Breast epithelium (tissue), 4 donors: ENCODE results near the gene DDRGK1. TPM values are rescaled to one million over a fixed set of nuclear protein-coding genes. Genes with fewer than 3 reads are reported as not detected.
"Not testable (repeated sequence)": the region's sequence is repeated elsewhere in the genome, so short reads cannot be mapped to it uniquely, and the experiment has no call there.

Experiments
- DNase-seq, 2 donors: peaks; one replicate each; pipeline ENCODE4 v3.0.0-alpha.2; 2019; ENCODE audit warnings: low spot score in 2 of 2
- H3K27ac ChIP-seq, 2 donors: fragments of 200-600 bp; sonication (generic) in 1 of 2; one replicate each; pipeline ENCODE4 v1.5.1; 2016 to 2019; ENCODE audit warnings: mild to moderate bottlenecking in 1 of 2
- H3K27me3 ChIP-seq, 2 donors: fragments of 200-600 bp; sonication (generic) in 1 of 2; one replicate each; pipeline versions ENCODE4 v1.5.1 to v1.6.0; 2017 to 2019; ENCODE audit warnings: control low read depth in 1 of 2, mild to moderate bottlenecking in 1 of 2
- H3K36me3 ChIP-seq: fragments of 200-600 bp; one replicate; pipeline ENCODE4 v1.5.1; 2019
- H3K4me1 ChIP-seq, 2 donors: fragments of 200-600 bp; sonication (generic); one replicate each; pipeline ENCODE4 v1.5.1; 2016 to 2019; ENCODE audit warnings: control low read depth in 1 of 2
- H3K4me3 ChIP-seq, 3 donors: fragments of 200-600 bp; sonication (generic); 1 replicate in 2 of 3; 2 replicates in 1 of 3; pipeline ENCODE4 v1.5.1; 2016 to 2019; ENCODE audit warnings: mild to moderate bottlenecking in 3 of 3, moderate library complexity in 2 of 3
- H3K9me3 ChIP-seq, 2 donors: fragments of 200-600 bp; sonication (generic) in 1 of 2; one replicate each; pipeline ENCODE4 v1.5.1; 2016 to 2019; ENCODE audit warnings: control low read depth in 1 of 2
- POLR2A ChIP-seq: fragments of 450-650 bp; IDR thresholded peaks from one replicate; pipeline ENCODE4 v1.6.1; 2016; ENCODE audit warnings: antibody characterized with exemption, mild to moderate bottlenecking, moderate library complexity
- POLR2AphosphoS5 ChIP-seq, 3 donors: sonication (generic); formaldehyde crosslinking; IDR thresholded peaks; one replicate each; pipeline ENCODE4 v1.6.1; 2017; ENCODE audit warnings: antibody characterized with exemption in 3 of 3
- intact Hi-C: fragments of 100-400 bp; cut with DNase I; formaldehyde crosslinking; loops from one replicate; pipeline ENCODE4 v1.15.1; 2023; ENCODE audit warnings: low total_unique reads
- total RNA-seq, 3 donors: library from RNA; depleted of rRNA; stranded (reverse); fragments of >200 nt; gene quantifications; one replicate each; pipeline ENCODE4 v1.1.0, GENCODE V29; 2016
- TF ChIP-seq, protein P1 (sequence below), 3 donors: fragments of 450-650 bp; IDR thresholded peaks; one replicate each; pipeline ENCODE4 v1.5.1; 2016 to 2017; ENCODE audit warnings: antibody characterized with exemption in 3 of 3, mild to moderate bottlenecking in 3 of 3, moderate library complexity in 3 of 3

The DDRGK1 gene
- total RNA-seq, 3 donors from 2014 or later = 87.1 to 91.8 (median 89.8) TPM

DNA sequence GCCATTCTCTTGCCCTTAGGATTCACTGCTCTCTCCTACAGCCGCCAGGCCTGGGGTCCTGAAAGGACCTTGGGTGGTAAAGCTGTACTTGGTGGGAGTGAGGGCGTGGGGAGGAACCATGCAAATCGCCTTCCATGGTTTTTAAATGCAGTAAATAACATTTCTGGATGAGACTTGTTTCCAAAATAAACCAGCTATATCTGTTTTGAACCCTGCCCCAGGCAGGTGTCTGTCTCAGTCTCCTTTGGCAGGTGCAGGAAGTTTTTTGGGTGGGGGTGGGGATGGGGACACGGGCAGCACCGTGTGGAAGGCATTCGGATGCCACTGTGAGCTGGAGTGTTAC, 19.1 kb upstream of the DDRGK1 start:
- Histone ChIP-seq H3K27ac (no peak overlapping the region), H3K4me1 (no peaks in the 10 kb centered on the region), H3K4me3 (no peak overlapping the region), H3K27me3 (no peaks in the 10 kb centered on the region), H3K9me3 (no peaks in the 10 kb centered on the region), H3K36me3 (no peaks in the 10 kb centered on the region)
- TF ChIP-seq, protein P1, sequence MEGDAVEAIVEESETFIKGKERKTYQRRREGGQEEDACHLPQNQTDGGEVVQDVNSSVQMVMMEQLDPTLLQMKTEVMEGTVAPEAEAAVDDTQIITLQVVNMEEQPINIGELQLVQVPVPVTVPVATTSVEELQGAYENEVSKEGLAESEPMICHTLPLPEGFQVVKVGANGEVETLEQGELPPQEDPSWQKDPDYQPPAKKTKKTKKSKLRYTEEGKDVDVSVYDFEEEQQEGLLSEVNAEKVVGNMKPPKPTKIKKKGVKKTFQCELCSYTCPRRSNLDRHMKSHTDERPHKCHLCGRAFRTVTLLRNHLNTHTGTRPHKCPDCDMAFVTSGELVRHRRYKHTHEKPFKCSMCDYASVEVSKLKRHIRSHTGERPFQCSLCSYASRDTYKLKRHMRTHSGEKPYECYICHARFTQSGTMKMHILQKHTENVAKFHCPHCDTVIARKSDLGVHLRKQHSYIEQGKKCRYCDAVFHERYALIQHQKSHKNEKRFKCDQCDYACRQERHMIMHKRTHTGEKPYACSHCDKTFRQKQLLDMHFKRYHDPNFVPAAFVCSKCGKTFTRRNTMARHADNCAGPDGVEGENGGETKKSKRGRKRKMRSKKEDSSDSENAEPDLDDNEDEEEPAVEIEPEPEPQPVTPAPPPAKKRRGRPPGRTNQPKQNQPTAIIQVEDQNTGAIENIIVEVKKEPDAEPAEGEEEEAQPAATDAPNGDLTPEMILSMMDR (IDR thresholded peaks at IDR 0.05) = no peak
- TF ChIP-seq POLR2AphosphoS5 (IDR thresholded peaks at IDR 0.05) (no peak), POLR2A (no peak)
- DNase-seq = no peak
- intact Hi-C loops = no loop called here

DNA sequence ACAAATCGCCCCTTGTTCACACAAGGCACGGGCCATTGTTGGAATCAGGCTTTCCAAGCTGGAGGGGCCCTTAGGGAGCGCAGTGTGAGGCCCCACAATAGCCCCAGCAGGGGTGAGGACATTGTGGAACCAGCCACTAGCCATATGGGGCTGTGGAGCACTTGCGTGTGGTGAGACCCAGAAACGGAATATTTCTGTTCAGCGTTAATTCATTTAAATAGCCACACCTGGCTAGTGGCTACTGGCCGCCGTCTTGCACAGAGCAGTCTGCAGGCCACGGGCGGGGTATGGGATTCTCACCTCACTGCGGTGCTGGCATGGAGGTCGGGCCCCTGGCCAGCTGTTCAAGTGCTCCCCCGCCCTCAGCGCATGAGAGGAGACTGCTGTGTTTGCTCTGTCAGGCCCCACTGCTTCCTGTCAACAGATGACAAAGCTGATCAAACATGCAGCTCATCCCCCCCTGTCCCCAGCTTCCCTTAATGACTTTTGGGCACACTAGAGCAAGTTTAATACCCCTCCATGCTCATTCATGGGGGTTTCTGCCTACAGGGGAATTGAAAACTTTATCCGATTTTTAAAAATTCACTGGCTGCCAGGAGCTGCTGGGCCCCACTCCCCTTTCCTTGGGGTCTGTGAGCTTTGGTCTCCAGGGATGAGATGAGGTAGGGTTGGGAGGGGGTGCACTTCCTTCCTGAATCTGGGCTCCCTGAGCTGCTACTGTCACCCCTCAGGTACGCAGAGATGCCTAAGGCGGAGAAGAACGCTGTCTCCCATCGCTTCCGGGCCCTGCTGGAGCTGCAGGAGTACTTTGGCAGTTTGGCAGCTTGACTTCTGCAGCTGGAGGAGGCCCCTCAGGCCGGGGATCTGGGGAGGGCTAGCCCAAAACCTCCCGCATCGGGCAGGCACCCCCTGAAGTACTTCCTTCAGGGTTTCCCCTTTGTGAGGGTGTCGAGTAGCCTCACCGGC, 18.4 kb upstream of the DDRGK1 start:
- H3K36me3 ChIP-seq = no peaks in the 10 kb centered on the region
- intact Hi-C loops = no loop called here
- H3K27me3 ChIP-seq = no peaks in the 10 kb centered on the region
- H3K9me3 ChIP-seq = no peaks in the 10 kb centered on the region
- peak; percentile 39 to 81 for DNase-seq
- no peak for TF ChIP-seq POLR2AphosphoS5 (IDR thresholded peaks at IDR 0.05)
- peaks cover 0 to 4% of the 10 kb centered on the region in 2 donors for H3K4me1 ChIP-seq
- peak overlapping the region in 1 of 2 donors; percentile 45 for H3K27ac ChIP-seq
- H3K4me3 ChIP-seq = no peak overlapping the region

DNA sequence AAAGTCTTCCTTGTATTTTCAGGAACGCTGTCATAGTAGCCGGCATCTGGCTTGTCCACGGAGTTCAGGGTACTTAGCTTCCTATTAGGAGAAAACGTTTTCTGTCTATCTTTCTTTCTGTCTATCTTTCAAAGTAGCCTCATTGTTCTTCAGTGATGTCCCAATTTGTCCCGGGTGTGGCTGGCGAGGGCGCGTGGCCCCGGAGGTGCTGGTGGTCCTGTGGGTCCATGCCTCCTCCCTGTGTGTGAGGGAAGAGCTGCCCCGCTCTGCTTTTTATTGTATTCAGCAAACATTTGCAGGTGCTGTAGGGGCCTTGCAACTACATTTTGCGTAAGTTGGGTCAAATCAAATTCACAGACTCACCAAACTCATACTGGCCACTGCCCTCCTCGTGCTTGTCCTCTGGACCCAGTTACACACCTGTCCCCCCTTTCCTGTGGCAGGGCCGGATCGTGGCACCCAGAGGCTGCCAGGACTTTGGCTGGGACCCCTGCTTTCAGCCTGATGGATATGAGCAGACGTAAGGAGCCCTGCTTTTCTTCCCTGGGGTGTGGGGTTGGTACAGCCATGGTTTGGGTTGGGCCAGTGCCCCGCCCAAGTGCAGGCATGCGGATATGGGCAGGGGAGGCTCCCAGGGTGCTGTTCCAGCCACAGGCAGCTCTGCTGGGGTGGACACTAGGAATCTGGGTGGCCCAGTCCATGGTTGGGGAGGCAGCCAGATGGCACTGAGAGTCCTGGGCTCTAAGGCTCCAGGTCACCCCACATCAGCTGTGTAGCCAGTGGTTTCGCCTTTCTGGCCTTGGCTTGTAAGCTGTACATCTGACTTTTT, 17.1 kb upstream of the DDRGK1 start:
- DNase-seq = no peak
- Histone ChIP-seq H3K36me3 (no peaks in the 10 kb centered on the region), H3K4me3 (no peak overlapping the region), H3K27ac (peak overlapping the region in 1 of 2 donors; percentile 31), H3K4me1 (peaks cover 0 to 4% of the 10 kb centered on the region in 2 donors), H3K27me3 (no peaks in the 10 kb centered on the region), H3K9me3 (no peaks in the 10 kb centered on the region)
- intact Hi-C loops = no loop called here
- TF ChIP-seq POLR2A (no peak), POLR2AphosphoS5 (IDR thresholded peaks at IDR 0.05) (no peak)
- TF ChIP-seq, protein P1 (IDR thresholded peaks at IDR 0.05) = no peak

DNA sequence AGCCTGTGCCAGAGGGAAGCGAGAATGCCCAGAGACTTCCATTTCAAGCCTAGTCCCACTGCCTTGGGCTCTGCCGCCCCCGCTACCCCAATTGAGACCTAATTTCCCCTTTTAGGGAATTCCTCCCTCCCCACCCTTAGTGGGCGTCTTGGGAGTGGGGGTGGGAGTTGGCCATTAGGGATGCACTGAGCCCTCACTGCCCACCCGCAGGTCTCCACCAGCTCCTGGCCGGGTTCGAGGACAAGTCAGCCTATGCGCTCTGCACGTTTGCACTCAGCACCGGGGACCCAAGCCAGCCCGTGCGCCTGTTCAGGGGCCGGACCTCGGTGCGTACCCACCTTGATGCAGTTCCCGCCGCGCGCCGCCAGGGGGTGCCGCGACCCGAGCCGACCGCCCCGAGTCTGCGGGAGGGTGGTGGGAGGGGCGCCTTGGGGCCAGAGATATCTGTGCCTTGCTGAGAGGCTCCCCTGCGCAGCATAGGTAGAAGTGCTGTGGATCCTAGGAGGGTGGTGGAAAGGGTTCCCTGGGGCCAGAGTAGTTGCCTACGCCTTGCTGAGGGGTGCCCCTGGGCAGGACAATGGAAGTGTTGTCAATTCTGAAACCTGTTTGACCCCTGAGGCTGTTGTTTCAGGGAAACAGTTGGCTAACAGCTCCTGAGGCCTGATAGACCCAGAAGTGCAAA, 14.0 kb upstream of the DDRGK1 start:
- H3K36me3 ChIP-seq = no peaks in the 10 kb centered on the region
- intact Hi-C loops = no loop called here
- H3K27ac ChIP-seq = peak overlapping the region; percentile 12 to 62
- H3K4me1 ChIP-seq = peaks cover 0 to 4% of the 10 kb centered on the region in 2 donors
- TF ChIP-seq POLR2AphosphoS5 (IDR thresholded peaks at IDR 0.05) = no peak
- no peak for TF ChIP-seq POLR2A
- TF ChIP-seq, protein P1 (IDR thresholded peaks at IDR 0.05) = peak; percentile 86 to 90 (median 87)
- no peaks in the 10 kb centered on the region for H3K27me3 ChIP-seq
- peak overlapping the region in 1 of 3 donors; percentile 45 for H3K4me3 ChIP-seq
- peak; percentile 35 to 66 for DNase-seq
- H3K9me3 ChIP-seq = no peaks in the 10 kb centered on the region

DNA sequence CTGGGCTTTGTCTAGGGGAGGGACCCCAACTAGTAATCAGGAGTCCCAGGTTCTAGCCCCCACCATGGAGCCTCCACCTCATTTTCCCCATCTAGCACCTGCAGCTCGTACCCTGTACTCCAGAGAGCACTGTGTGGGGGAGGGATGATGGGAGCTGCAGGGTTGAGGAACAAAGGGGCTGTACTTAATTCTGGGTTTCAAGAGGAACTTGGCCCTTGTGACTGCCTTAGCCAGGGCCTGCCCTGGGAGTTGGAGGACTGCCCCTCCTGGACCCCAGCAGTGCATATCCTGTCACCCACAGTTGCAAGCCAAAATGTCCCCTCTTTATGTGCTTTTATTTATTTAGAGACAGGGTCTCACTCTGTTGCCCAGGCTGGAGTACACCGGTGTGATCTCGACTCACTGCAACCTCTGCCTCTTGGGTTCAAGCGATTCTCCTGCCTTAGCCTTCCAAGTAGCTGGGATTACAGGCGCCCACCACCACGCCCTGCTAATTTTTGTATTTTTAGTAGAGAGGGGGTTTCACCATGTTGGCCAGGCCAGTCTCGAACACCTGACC, 11.0 kb upstream of the DDRGK1 start:
- H3K36me3 ChIP-seq, H3K9me3 ChIP-seq, DNase-seq, H3K4me1 ChIP-seq, H3K27me3 ChIP-seq, H3K4me3 ChIP-seq, H3K27ac ChIP-seq, intact Hi-C loops: not testable (repeated sequence)
